CMK (cell line): ENCODE results near the gene INSR.
"Not testable (repeated sequence)": the region's sequence is repeated elsewhere in the genome, so short reads cannot be mapped to it uniquely, and the experiment has no call there.

ENCODE experiments used
- DNase-seq: peaks from one replicate; pipeline ENCODE4 v3.0.0-alpha.2; 2010; ENCODE audit warnings: low read depth

The INSR gene

DNA sequence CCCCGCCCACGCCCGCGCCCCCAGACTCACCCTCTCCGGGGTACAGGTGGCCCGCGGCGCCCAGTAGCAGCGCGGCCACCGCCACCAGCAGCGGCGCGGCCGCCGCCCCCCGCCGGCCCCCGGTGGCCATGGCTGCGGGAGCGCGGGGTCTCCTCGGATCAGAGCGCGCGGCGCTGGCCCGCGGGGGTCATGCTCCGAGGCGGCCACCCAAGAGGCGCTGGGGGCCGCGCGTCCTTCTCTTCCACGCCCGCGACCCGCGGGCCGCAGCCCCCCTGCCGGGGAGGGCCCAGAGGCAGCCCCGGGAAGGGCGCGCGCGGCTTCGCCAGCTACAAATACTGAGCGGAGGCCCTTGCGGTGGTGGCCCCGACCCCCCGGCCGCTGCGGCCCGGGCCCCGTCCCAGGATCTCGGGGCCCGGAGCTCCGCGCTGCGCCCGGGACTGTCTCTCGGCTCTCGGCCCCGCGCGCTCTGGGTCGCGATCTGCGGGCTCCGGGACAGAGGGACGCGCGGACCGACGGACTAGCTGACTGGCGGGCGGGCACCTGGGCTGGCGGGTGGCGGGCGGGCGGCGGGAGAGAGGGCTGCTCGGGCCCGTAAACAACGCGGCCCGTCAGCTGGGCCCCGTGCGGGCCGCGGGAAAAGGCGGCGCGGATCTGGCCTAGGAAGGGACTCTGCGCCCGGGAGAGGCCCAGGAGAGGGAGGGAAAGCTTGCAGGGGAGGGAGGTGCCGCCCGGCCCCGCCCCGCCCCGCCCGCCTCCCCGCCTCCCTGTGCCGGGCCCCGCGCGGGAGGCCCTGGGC lies at the start of gene INSR:
Gene INSR (minus strand): TSS at position 653 of the 796 bp plus-strand sequence. CDS start 523 bp downstream, at position 130.
- DNase-seq: peak; percentile 53

DNA sequence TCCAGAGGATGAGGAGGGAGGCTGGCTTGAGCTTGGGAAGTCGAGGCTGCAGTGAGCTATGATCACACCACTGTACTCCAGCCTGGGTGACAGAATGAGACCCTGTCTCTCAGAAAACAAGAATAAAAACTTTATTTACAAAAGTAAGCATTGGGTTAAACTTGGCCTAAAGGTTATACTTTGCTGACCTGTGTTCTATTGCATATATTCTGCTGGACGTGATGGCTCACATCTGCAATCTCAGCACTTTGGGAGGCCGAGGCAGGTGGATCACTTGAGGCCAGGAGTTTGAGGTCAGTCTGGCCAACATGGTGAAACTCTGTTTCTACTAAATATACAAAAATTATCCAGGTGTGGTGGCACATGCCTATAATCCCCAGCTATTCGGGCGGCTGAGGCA lies 47.9 kb upstream of the INSR start:
- DNase-seq: no peak

DNA sequence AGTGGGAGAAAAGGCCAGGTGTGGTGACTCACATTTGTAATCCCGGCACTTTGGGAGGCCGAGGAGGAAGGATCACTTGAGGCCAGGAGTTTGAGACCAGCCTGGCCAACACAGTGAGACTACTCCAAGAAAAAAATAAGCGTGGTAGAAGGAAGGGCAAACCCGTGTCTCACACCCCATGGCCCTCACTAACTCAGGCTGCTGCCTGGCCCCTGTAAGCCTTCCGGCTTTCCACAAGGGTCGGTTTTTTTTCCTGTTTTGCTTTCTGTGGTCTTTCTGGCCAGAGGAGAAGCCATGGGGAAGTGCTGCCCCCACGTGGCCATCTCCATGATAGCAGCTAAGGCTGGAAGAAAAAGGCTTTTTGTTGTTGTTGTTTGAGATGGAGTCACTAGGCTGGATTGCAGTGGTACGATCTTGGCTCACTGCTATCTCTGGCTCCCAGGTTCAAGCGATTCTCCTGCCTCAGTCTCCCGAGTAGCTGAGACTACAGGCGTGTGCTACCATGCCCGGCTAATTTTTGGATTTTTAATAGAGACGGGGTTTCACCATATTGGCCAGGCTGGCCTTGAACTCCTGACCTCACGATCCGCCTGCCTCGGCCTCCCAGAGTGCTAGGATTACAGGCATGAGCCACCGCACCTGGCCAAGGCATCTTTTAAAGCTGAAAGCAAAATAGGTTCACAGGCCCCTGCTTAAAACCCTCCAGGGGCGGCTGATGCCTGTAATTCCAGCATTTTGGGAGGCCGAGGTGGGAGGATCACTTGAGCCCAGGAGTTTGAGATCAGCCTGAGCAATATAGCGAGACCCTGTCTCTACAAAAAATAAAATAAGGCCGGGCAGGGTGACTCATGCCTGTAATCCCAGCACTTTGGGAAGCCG lies 47.0 kb upstream of the INSR start:
- DNase-seq: peak; percentile 60

DNA sequence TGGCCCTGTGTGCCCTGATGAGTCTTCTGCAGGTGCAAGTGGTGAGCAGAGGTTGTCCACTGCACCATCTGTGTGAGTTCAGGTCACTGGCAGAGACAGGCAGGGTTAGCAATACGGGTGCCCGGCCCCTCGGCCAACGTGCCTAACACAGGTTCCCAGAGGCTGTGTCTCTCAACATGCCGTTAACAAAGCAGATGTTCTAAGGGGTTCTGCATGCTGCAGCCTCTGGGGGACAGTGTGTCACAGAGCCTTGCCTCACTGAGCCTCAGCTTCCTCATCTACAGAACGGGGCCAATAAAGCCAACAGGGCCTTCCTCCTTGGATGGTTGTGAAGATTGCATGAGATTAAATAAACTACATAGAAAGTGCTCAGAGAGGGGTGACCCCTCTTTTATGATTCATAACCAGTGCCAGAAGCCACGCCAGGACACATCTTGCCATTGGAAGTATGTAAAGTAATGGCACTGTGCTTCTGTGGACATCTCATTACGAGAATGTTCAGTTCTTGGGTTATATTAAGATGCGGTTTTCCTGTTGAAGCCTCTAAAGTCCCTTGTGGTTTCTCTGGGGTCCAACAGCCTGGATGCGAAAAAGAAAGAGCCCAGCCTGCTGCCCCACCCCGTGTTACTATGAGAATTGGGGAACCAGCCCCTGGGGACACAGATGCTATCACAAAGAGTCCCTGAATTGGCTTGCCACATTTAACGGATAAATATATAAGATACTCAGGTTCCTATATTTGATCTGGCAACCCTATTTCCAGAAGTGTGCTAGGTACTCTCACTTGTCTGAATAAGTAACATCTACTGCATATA lies 43.4 kb upstream of the INSR start:
- DNase-seq: no peak

DNA sequence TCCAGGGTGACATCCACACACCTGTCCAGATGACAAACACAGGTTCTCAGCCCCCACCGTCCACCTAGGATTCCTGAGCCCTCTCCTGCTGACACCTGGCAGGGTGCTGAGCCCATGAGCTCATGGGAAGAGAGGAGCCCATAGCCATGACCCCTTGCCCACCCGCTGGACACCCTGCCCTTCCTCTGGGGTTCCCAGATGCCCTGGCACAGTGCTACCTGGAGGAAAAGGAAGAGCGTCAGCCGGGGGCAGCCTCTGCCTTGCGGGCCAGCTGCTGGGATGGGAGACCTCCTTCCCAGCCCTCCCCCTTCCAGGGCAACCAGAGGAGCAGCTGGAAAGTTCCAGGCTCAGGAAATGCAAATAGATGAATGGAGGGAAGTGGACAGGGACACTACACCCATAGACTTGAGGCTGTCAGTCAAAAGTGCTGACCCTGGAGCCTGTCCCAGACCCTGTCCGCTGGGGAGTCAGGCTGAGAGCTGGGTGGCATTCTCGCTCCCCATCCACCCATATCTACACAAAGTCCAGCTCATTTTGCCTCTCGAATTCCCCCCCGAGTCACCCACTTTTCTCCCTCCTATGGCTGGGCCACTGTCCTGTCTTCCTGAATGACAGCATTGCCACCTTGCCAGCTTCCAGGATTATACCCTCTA lies 42.2 kb upstream of the INSR start:
- DNase-seq: no peak

DNA sequence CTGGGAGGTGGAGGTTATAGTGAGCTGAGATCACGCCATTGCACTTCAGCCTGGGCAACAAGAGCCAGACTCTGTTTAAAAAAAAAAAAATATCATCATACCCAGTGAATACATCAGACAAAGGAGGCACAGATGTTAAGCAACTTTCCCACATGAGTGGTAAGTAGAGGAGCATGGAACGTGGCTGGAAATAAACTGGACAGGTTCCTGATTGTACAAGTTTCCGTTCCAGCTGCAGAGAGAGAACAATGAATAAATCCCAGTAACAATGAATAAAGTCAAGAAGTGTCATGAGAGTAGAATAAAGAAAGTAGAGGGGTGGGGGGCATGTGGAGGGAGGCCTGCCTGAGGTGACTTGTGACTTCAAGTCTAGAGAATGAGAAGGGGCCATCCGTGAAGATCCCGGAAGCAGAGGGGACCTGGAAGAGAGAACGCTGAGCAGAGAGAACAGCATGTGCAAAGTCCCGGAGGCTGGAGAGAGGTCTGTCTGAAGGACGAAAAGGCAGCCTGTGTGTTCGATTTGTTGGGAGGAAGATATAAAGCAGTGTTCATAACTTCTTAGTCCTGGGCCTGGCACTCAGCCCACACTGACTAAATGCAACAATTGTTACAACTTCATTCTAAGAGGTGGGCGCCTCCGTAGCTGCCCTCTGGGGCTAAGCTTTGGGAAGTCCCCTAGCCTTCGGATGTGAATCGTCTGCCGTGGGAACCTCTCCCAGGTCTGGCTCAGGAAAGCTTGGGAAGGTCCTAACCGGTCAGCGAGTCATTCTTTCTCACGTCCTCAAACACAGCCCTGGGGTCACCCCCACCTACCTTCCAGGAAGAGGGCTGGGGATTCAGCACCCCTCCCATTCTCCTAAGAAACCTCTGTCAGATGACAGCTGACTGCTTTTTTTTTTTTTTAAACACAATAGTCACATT lies 39.2 kb upstream of the INSR start:
- no peak for DNase-seq

DNA sequence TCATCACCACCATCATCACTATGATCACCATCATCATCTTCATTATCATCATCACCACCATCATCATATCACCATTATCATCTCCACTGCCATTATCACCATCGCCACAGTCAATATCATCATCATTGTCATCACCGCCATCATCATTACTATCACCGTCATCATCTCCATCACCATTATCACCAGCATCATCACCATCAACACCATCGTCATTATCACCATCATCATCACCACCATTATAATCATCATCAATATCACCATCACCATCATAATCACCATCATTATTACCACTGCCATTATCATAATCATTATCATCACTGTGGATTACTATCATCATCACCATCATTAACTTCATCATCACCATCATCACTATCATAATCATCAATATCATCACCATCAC lies 37.2 kb upstream of the INSR start:
- DNase-seq: no peak

DNA sequence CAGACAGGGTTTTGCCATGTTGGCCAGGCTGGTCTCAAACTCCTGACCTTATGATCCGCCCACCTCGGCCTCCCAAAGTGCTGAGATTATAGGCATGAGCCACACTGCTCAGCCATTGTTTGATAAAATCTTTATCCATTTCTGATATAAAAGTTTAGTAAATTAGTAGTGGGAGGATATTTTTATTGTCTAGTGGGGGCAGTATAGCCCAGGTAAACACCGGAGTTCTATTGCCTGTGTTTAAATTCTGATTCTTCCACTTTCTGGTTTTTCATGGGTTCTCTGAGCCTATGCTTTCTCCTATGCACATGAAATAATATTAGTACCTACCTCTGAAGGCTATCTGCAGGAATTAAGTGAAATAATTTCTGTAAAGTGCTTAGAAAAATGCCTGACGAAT lies 34.4 kb upstream of the INSR start:
- DNase-seq: no peak

DNA sequence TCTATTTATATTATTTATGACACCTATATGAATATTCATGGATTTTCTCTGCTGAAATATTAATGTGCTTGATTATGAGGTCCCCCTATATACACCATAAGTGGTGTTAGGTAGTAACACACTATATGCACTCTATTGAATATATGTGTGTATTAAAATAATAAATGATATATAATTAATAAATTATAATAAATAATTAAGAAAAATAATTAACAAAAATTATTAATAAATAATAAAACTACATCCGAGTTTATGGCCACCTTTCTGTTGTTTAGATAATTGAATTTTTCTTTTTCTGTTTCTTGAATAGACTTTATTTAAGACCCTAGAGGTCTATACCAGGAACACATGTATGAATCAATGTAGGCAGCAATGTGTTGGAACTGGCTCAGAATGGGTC lies 33.6 kb upstream of the INSR start:
- DNase-seq: no peak

DNA sequence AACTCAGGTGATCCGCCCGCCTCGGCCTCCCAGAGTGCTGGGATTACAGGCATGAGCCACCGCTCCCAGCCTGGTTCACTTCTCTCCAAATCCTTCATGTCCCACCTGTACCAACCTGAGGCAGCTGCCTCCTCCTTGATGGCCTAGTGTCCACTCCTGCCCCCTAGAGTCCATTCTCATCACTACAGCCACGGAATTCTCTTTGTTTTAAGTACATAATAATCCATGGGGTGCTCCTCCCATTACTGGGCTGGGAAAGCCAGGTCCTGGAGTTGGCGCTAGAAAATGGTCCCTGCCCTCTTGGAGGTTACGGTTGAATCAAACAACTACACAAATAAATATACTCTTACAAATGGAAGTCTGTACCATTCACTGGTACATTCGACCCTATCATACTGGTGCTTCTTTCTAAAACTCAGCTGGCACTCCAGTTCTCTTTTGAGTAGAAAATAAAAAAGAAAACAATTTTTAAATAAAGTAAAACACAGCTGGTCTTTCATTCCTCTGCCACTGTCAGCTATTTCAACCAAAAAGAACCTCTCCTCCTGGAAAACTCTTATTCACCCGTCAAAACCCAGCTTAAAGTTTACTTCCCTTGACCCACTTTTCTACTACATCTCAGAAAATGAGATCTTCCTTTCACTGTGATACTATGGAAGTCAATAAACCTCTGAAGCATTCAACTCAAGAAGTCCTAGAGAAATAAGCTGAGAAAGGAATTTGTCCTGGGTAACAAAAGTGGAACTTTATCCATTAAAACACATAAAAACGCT lies 32.1 kb upstream of the INSR start:
- DNase-seq: no peak

DNA sequence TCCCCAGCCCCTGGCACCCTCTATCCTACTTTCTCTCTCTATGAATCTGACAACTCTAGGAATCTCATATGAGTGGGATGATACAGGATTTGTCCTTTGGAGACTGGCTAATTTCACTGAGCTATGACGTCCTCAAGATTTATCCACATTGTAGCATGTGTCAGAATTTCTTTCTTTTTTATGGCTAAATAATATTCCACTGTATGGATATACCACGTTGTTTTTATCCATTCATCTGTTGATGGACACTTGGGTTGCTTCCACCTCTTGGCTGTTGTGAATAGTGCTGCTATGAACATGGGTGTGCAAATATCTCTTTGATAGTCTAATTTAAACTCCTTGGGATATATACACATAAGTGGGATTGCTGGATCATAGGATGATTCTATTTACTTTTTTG lies 24.0 kb upstream of the INSR start:
- DNase-seq: no peak

DNA sequence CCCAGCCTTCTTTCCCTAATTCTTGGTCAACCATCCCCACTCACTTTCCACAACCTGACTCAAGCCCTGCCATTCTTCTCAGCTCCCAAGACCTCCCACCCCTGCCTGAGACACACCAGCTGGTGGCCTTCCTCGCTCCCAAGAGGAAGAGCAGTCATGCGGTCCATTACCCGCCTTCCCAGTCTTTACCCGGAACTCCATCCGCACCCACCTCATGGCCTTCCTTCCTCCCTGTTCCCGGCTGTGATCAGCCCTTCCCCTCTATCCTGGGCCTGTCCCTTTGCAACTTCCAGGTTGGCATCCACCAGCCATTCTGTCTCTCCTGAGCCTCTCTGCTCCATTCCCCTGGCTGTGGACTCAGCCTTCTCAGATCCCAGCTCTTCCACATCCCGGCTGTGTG lies 18.6 kb upstream of the INSR start:
- no peak for DNase-seq

DNA sequence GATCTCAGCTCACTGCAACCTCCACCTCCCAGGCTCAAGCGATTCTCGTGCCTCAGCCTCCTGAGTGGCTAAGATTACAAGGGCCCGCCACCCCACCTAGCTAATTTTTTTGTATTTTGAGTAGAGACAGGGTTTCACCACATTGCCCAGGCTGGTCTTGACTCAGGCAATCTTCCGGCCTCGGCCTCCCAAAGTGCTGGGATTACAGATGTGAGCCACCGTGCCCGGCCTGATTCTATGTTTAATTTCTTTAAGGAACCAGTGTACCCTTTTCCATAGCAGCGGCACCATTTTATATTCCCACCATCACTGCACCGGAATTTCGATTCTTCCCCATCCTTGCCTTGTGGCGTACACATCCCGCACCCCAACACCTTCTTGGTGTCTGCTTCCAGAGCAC lies 17.7 kb upstream of the INSR start:
- DNase-seq: no peak

DNA sequence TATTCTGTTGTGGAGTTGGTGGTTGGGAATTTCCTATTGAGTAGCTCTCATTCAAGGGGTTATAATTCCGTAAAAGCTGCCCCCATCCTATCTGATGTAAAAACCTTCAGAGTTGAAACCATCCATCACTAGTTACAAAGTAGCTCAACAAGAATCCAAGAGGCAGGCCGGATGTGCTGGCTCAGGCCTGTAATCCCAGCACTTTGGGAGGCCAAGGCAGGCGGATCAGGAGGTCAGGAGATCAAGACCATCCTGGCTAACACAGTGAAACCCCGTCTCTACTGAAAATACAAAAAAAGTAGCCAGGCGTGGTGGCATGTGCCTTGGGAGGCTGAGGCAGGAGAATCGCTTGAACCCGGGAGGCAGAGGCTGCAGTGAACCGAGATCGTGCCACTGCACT lies 14.1 kb upstream of the INSR start:
- not testable (repeated sequence) for DNase-seq

DNA sequence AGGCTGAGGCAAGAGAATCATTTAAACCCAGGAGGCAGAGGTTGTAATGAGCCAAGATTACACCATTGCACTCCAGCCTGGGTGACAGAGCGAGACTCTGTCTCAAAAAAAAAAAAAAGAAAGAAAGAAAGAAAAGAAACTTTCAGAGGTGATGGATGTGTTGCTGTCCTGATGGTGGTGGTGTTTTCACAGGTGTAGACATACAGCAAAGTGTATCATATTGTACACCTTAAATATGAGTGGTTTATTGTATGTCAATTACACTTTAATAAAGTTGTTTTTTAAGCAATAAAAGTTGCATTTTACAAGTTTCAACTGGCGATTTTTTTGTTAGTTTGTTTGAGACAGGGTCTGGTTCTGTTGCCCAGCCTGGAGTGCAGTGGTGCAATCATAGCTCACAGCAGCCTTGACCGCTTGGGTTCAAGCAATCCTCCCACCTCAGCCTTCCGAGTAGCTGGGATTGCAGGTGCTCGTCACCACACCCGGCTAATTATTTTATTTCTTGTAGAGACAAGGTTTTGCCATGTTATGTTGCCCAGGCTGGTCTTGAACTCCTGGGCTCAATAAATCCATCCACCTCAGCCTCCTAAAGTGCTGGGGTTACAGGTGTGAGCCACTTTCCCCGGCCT lies 13.5 kb upstream of the INSR start:
- no peak for DNase-seq

DNA sequence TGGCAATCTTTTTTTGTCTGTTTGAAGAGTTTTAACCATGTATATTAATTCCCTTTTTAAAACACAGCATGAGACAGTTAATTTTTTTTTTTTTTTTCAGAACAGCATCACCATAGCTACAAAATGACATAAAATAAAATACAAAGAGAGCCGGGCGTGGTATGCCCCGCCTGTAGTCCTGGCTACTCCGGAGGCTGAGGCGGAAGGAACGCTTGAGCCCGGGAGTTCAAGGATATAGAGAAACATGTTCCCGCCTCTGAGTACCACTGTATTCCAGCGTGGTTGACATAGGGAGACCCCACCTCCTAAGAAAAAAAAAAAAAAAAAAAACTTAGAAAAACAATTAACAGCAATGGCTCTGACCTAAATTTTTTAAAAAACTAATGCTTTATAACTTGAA lies 10.0 kb upstream of the INSR start:
- DNase-seq: no peak

DNA sequence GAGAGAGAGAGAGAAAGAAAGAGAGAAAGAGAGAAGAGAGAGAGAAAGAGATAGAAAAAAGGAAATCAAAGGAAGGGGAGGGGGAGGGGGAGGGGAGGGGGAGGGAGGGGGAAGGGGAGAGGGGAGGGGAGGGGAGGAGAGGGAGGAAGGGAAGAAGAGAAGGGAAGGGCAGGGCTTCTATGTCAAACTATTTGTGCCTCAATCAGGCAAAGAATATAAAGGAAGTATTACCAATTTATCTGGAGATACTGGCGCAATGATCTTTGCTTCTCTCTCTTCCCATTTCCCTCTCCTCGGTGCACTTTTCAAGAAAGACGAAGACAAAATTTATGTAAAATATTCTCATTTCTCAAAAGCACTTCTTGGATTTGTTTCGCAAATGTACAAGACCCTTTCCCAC lies 9.3 kb upstream of the INSR start:
- no peak for DNase-seq

DNA sequence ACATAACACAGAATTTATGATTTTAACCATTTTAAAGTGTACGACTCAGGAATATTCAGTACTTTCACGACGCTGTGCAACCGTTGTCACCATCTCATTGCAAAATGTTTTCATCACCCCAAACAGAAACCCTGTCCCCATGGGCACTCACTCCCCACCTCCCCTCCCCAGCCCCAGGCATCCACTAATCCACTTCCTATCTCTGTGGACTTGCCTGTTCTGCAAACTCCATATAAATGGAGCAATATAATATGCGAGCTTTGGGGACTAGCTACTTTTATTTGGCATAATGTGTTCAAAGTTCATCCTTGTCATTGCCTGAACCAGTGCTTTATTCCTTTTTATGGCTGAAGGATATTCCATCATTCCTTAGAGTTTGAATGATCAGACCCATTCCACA lies 7.3 kb upstream of the INSR start:
- no peak for DNase-seq

DNA sequence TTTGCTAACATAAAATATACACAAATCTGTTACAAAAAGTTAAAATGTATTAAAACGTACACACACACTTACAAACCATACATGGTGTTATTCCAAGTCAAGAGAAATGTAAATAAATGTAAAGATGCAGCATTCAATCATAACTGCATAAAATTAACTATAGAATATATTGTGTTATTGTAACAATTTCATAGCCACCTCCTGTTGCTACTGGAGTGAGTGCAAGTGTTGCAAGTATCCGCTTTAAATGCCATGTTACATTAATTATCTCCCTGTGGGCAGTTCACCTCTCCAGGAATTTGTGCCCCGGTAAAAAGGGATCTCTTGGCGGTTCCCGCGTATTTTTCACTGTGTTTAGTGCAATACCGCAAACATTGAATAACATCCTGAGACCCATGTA lies 3.5 kb upstream of the INSR start:
- no peak for DNase-seq
